Colonic mucosa (tissue), 4 donors: ENCODE measurements around the gene KIAA1614. TPM values are rescaled to one million over a fixed set of nuclear protein-coding genes. Genes with fewer than 3 reads are reported as not detected.

Experiments used
- DNase-seq: peaks from one replicate; pipeline ENCODE4 v3.0.0-alpha.2; 2020
- H3K27ac ChIP-seq: fragments of 200-600 bp; one replicate; pipeline ENCODE4 v1.8.0; 2021
- H3K27me3 ChIP-seq: fragments of 200-600 bp; one replicate; pipeline ENCODE4 v1.8.0; 2021
- H3K36me3 ChIP-seq: fragments of 200-600 bp; one replicate; pipeline ENCODE4 v1.8.0; 2021
- H3K4me1 ChIP-seq: fragments of 200-600 bp; one replicate; pipeline ENCODE4 v1.8.0; 2021; ENCODE audit warnings: mild to moderate bottlenecking
- H3K4me3 ChIP-seq: fragments of 200-600 bp; one replicate; pipeline ENCODE4 v1.8.0; 2021
- H3K9ac ChIP-seq, 2 donors: one replicate each; pipeline ENCODE4 v1.7.0; 2013; ENCODE audit warnings: control low read depth in 2 of 2, low read depth in 2 of 2, low read length in 2 of 2
- H3K9me3 ChIP-seq: fragments of 200-600 bp; one replicate; pipeline ENCODE4 v1.8.0; 2021
- CTCF ChIP-seq: fragments of 200-600 bp; IDR thresholded peaks from one replicate; pipeline ENCODE4 v1.8.0; 2022; ENCODE audit warnings: antibody characterized with exemption, mild to moderate bottlenecking
- intact Hi-C: fragments of 100-400 bp; cut with DNase I; formaldehyde crosslinking; loops from one replicate; pipeline ENCODE4 v1.14.1; 2022
- total RNA-seq, 2 donors: library from RNA; stranded (reverse); fragmentation: NEBNext Ultra II Directional in 1 of 2; extraction: Animal tissue kit (Norgen Biotek cat#: 25700) in 1 of 2; gene quantifications; one replicate each; pipeline ENCODE4 v1.2.1, GENCODE V29; 2021
- donor health status: healthy.
- donor health status: DM: no; HTN: no; CAD: no.
- donor health status: DM: no; HTN: no; CAD: no.

Gene KIAA1614
- total RNA-seq, 2 donors from 2014 or later, result 0.74 to 2.1 TPM

DNA sequence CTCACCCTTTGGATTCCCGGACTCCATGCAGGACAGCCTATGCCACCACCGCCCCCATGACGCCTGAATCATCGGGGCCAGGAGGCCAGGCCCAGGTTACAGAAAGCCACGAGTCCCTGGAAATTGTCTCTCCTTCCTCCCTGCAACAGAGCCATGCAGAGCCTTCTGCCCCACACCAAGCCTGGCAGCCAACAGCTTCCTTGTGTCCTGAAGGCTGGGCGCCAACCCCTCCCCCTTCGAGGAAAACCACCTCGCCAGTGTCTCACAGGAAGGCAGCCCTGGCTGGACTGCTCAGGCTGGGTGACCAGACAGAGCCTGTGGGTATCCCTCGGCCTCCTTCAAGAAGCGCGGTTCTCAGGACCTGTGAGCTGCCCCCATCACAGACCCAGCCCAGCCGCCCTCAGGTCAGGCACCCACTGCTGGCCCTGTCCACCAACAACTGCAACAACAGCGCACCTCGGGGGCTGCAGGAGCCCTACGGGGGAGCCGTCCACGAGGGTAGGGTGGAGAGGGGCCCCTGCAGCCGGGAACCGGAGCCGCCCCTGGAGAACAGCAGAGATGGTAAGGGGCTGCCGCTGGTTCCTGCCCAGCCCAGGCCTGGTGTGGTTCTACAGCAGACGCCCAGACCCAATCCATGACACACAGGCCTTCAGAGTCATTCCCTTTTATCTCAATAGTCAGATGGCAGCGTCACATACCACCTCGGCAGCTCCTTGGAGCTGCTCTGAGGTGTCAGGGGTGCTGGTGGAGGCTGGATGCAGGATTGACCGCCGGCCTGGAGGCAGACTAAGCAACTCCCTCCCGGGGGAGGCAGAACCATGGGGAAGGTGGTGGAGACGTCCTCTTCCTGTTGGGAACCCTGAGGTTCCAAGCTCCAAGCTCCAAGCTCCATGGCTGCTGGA is 23.7 kb downstream of the KIAA1614 start:
- Histone ChIP-seq H3K36me3 (no peaks in the 10 kb centered on the region), H3K27me3 (no peaks in the 10 kb centered on the region), H3K9me3 (no peaks in the 10 kb centered on the region), H3K9ac (no peak overlapping the region), H3K27ac (no peak overlapping the region), H3K4me3 (no peak overlapping the region), H3K4me1 (no peaks in the 10 kb centered on the region)
- no peak for DNase-seq
- intact Hi-C loops, result no loop called here
- no peak for TF ChIP-seq CTCF

DNA sequence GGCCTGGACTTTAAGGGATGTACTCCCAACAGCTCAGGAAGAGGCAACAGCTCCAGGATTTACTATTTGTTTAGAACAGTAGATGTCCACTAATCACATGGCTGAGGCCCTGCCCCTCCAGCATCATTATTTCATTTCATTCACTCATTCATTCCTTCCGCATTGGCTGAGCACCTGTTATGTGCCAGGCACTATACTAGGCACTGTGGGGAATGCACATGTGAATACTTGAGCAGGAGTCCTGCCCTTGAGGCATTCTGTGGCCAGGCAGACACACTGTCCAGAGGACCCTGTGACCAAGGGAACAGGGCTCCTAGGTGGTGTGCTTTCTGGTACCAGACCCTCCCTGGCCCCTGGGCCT is 24.3 kb downstream of the KIAA1614 start:
- no peak for DNase-seq
- Histone ChIP-seq H3K9ac (no peak overlapping the region), H3K27me3 (no peaks in the 10 kb centered on the region), H3K36me3 (no peaks in the 10 kb centered on the region), H3K4me1 (no peaks in the 10 kb centered on the region), H3K27ac (no peak overlapping the region), H3K9me3 (no peaks in the 10 kb centered on the region), H3K4me3 (no peak overlapping the region)
- TF ChIP-seq CTCF, result no peak
- intact Hi-C loops, result no loop called here

GRCh38 chr1:180937624-180938225 is 25.0 kb downstream of the KIAA1614 start:
- no peak overlapping the region for H3K27ac ChIP-seq
- no peak for TF ChIP-seq CTCF
- intact Hi-C loops, result no loop called here
- no peaks in the 10 kb centered on the region for H3K36me3 ChIP-seq
- H3K4me3 ChIP-seq, result no peak overlapping the region
- H3K27me3 ChIP-seq, result no peaks in the 10 kb centered on the region
- H3K9ac ChIP-seq, result no peak overlapping the region
- no peaks in the 10 kb centered on the region for H3K9me3 ChIP-seq
- H3K4me1 ChIP-seq, result no peaks in the 10 kb centered on the region
- DNase-seq, result no peak

DNA sequence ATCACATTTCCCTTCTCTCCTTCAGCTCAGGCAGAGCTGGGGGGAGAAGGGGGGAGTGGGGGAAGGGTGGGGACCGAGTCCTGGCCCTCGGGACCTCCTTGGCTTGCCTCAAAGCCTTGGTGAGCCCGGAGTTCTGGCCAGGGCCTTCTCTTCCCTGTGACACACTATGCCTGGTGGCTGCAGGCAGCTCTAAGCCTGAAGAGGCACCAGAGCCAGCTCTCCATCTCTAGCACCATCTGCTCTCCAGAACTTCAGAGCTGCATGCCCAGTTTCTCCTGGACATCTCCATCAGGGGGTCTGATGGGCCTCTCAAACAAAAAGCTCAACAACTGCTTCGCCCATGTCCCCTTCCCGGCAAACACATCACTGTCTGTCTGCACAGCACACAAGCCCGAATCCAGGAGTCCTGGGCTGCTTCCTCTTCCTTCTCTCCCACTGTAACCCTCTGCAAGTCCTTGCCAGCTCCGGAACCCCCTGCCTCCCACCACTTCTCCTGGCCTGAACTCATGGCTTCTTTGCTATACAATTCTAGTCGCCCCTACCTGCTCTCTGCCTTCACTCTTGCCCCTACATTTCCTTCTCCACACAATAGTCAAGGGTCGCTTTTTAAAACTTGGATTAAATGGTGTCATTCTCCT is 26.5 kb downstream of the KIAA1614 start:
- H3K27ac ChIP-seq, result no peak overlapping the region
- DNase-seq, result no peak
- no peak for TF ChIP-seq CTCF
- no peaks in the 10 kb centered on the region for H3K4me1 ChIP-seq
- H3K4me3 ChIP-seq, result no peak overlapping the region
- H3K27me3 ChIP-seq, result no peaks in the 10 kb centered on the region
- no peaks in the 10 kb centered on the region for H3K9me3 ChIP-seq
- intact Hi-C loops, result no loop called here
- H3K9ac ChIP-seq, result no peak overlapping the region
- H3K36me3 ChIP-seq, result no peaks in the 10 kb centered on the region

GRCh38 chr1:180939711-180940103 is 27.0 kb downstream of the KIAA1614 start:
- TF ChIP-seq CTCF, result no peak
- Histone ChIP-seq H3K27ac (no peak overlapping the region), H3K9me3 (no peaks in the 10 kb centered on the region), H3K4me3 (no peak overlapping the region), H3K9ac (no peak overlapping the region), H3K27me3 (no peaks in the 10 kb centered on the region), H3K36me3 (no peaks in the 10 kb centered on the region), H3K4me1 (no peaks in the 10 kb centered on the region)
- no peak for DNase-seq
- intact Hi-C loops, result no loop called here
